K562 (cell line): ENCODE data around the gene CDCA7. TPM values are rescaled to one million over a fixed set of nuclear protein-coding genes. Genes with fewer than 3 reads are reported as not detected.
A peak's percentile ranks its signal among the peaks of the same experiment; 100 is the strongest.

Experiments used
- ARID4B ChIP-seq: sonication (generic); formaldehyde crosslinking; IDR thresholded peaks from 2 replicates; pipeline ENCODE4 v1.8.0; 2022; ENCODE audit warnings: mild to moderate bottlenecking, missing genetic modification reagents
- ARNT ChIP-seq, 2 experiments: fragments of 450-650 bp; IDR thresholded peaks; 2 replicates each; pipeline ENCODE4 v1.6.1; 2016; ENCODE audit warnings: mild to moderate bottlenecking in 1 of 2
- ELK1 ChIP-seq: sonication (generic); formaldehyde crosslinking; IDR thresholded peaks from 2 replicates; pipeline ENCODE4 v1.8.1; 2022; ENCODE audit warnings: missing genetic modification reagents
- FOXK2 ChIP-seq, 2 experiments: fragments of 450-650 bp; IDR thresholded peaks in 1 of 2; conservative IDR thresholded peaks in 1 of 2; 2 replicates each; pipeline ENCODE4 v1.6.1; 2016; ENCODE audit warnings: low read depth in 2 of 2, mild to moderate bottlenecking in 1 of 2
- HMGN3 ChIP-seq: IDR thresholded peaks from 2 replicates; pipeline ENCODE4 v1.6.1; 2011; ENCODE audit warnings: borderline replicate concordance, low read depth, mild to moderate bottlenecking, mixed read lengths, low read length; ENCODE audit not compliant: insufficient read length; ENCODE audit errors: extremely low read depth
- IRF2 ChIP-seq: sonication (generic); formaldehyde crosslinking; IDR thresholded peaks from 2 replicates; pipeline ENCODE4 v1.8.1; 2022; ENCODE audit warnings: mild to moderate bottlenecking, missing genetic modification reagents
- NFIX ChIP-seq: fragments of 250-450 bp; sonication (Bioruptor Pico); IDR thresholded peaks from 2 replicates; pipeline ENCODE4 v1.4.0; 2020; ENCODE audit warnings: low read depth, mild to moderate bottlenecking, moderate library complexity
- NR2C2 ChIP-seq, 2 experiments: fragments of 200-800 bp in 1 of 2; sonication (Bioruptor generic) in 1 of 2; sonication (generic) in 1 of 2; formaldehyde crosslinking in 1 of 2; IDR thresholded peaks; 2 replicates each; pipeline versions ENCODE4 v1.6.1 to v1.8.0; 2016 to 2022; ENCODE audit warnings: mild to moderate bottlenecking in 1 of 2, missing compliant biosample characterization in 1 of 2, missing genetic modification characterization in 1 of 2, missing genetic modification reagents in 1 of 2
- RBFOX2 ChIP-seq: fragments of 200-400 bp; formaldehyde crosslinking; IDR thresholded peaks from 2 replicates; pipeline ENCODE4 v1.6.1; 2017; ENCODE audit warnings: low read depth, mild to moderate bottlenecking, low read length, moderate library complexity
- TEAD1 ChIP-seq, 2 experiments: fragments of 450-650 bp in 1 of 2; sonication (generic) in 1 of 2; formaldehyde crosslinking; IDR thresholded peaks; 2 replicates each; pipeline versions ENCODE4 v1.4.0 to v1.8.0; 2020 to 2022; ENCODE audit warnings: mild to moderate bottlenecking in 2 of 2, missing genetic modification reagents in 1 of 2
- ZBTB40 ChIP-seq, 2 experiments: fragments of 450-650 bp in 1 of 2; sonication (generic) in 1 of 2; formaldehyde crosslinking in 1 of 2; IDR thresholded peaks; 2 replicates each; pipeline versions ENCODE4 v1.7.1 to v1.9.0; 2016 to 2022; ENCODE audit warnings: inconsistent platforms in 1 of 2, mild to moderate bottlenecking in 1 of 2, missing genetic modification reagents in 1 of 2
- ZNF253 ChIP-seq: fragments of 250-450 bp; sonication (Bioruptor Pico); conservative IDR thresholded peaks from 2 replicates; pipeline ENCODE4 v1.6.1; 2021; ENCODE audit warnings: mild to moderate bottlenecking
- polyA plus RNA-seq, 8 experiments: library from polyadenylated mRNA; depleted of rRNA in 4 of 8; stranded (reverse) in 5 of 8; unstranded in 3 of 8; fragments of >200 nt; fragmentation: Nextera tagmentation in 2 of 8; fragmentation: Illumina TruSeq in 1 of 8; extraction: Ambion mirVana in 2 of 8; extraction: Trizol in 1 of 8; gene quantifications; 2 replicates each; pipeline versions ENCODE4 v1.2.1 to v1.2.3, GENCODE V29; 2011 to 2014; ENCODE audit warnings: inconsistent platforms in 1 of 8, missing spikeins in 1 of 8
- total RNA-seq, 7 experiments: library from RNA; depleted of rRNA in 6 of 7; stranded (reverse); fragments of >200 nt in 6 of 7; fragmentation: Illumina TruSeq in 2 of 7; extraction: Trizol in 2 of 7; gene quantifications; 2 replicates each; pipeline versions ENCODE4 v1.2.1 to v1.2.3, GENCODE V29; 2011 to 2021; ENCODE audit warnings: low replicate concordance in 1 of 7

CDCA7 gene
- total and polyA plus RNA-seq, 9 of the 15 experiments (the other 6 are each of a cell fraction or from before 2014, with no cell fraction given), result 28.5 to 122 (median 51.0) TPM

GRCh38 chr2:173354073-173354581, 545 bp upstream of the CDCA7 start (continued):
- TF ChIP-seq ZBTB40 (IDR thresholded peaks at IDR 0.05), result no peak
- no peak for TF ChIP-seq ZBTB40 (CRISPR knock-in tag; IDR thresholded peaks at IDR 0.05)
- no peak; a peak in 1 of 4 replicates for TF ChIP-seq ARNT (IDR thresholded peaks at IDR 0.05)
- no peak for TF ChIP-seq ZNF253 (CRISPR knock-in tag)
- TF ChIP-seq IRF2 (CRISPR knock-in tag), result no peak
- 0 out of 4 replicates have a peak, but pooled peaks of 1 of the 2 experiments have one; percentile 8 for TF ChIP-seq FOXK2 (conservative IDR thresholded peaks at IDR 0.05 in 1 of 2, IDR thresholded peaks at IDR 0.05 in 1 of 2; ENCODE audit: low read depth in 2 of 2)
- TF ChIP-seq NFIX, result no peak
- TF ChIP-seq NR2C2 (CRISPR knock-in tag; IDR thresholded peaks at IDR 0.05), result no peak
- TF ChIP-seq NR2C2 (tag; IDR thresholded peaks at IDR 0.05), result no peak
- TF ChIP-seq ARID4B (CRISPR knock-in tag), result no peak
- no peak for TF ChIP-seq RBFOX2
- TF ChIP-seq ELK1, result no peak
- TF ChIP-seq TEAD1 (CRISPR knock-in tag; IDR thresholded peaks at IDR 0.05), result no peak
- no peak for TF ChIP-seq HMGN3
